SKM-1 treated with dmso at 0.1 percent for 144 hours (cell line): ENCODE measurements around the gene SET.
"Not testable (repeated sequence)": the region's sequence is repeated elsewhere in the genome, so short reads cannot be mapped to it uniquely, and the experiment has no call there.

Experiments
- DNase-seq: peaks from one replicate; lab custom pipeline; 2025; ENCODE audit not compliant: unreplicated experiment; lab: John Stamatoyannopoulos, UW

Gene SET

GRCh38 chr9:128685636-128686489 lies 3.2 kb upstream of the SET start:
- no peak for DNase-seq

- no peak for DNase-seq
Observed at GRCh38 chr9:128687453-128687852, 1.6 kb upstream of the SET start.

- peak; percentile 62 for DNase-seq
Observed at GRCh38 chr9:128689293-128689774, 312 bp downstream of the SET start.

GRCh38 chr9:128689820-128690683 lies 1.0 kb downstream of the SET start:
- peak; percentile 14 for DNase-seq

GRCh38 chr9:128690684-128691034 lies 1.6 kb downstream of the SET start:
- DNase-seq: no peak

GRCh38 chr9:128693738-128694137 lies 4.7 kb downstream of the SET start:
- not testable (repeated sequence) for DNase-seq

- DNase-seq: no peak
Observed at GRCh38 chr9:128694344-128694743, 5.3 kb downstream of the SET start.

- no peak for DNase-seq
Observed at GRCh38 chr9:128696923-128697707, 8.1 kb downstream of the SET start.

GRCh38 chr9:128699096-128699795 lies 10.2 kb downstream of the SET start:
- DNase-seq: not testable (repeated sequence)

- no peak for DNase-seq
Observed at GRCh38 chr9:128701227-128701854, 12.3 kb downstream of the SET start.

- DNase-seq: peak; percentile 80
Observed at GRCh38 chr9:128702445-128702948, 13.5 kb downstream of the SET start, which contains the start of gene PKN3. PKN3 (plus strand) TSS chr9:128702503; CDS start chr9:128702916, 413 bp downstream.

- no peak for DNase-seq
Observed at GRCh38 chr9:128702949-128703615, 14.1 kb downstream of the SET start.

- no peak for DNase-seq
Observed at GRCh38 chr9:128703616-128704355, 14.8 kb downstream of the SET start.

GRCh38 chr9:128704356-128704670 lies 15.3 kb downstream of the SET start:
- no peak for DNase-seq

GRCh38 chr9:128705051-128705965 lies 16.3 kb downstream of the SET start:
- DNase-seq: no peak

- no peak for DNase-seq
Observed at GRCh38 chr9:128706045-128706444, 17.0 kb downstream of the SET start.

- DNase-seq: no peak
Observed at GRCh38 chr9:128706671-128707381, 17.8 kb downstream of the SET start.
